ENCODE results near the gene LIMS4. TPM values are rescaled to one million over a fixed set of nuclear protein-coding genes. Genes with fewer than 3 reads are reported as not detected.
"Not testable (repeated sequence)": the region's sequence is repeated elsewhere in the genome, so short reads cannot be mapped to it uniquely, and the experiment has no call there.

LIMS4 gene
- total RNA-seq = under 1 TPM; 0.41 to 0.62 TPM

- not testable (repeated sequence) for DNase-seq (ENCODE audit: low spot score in 2 of 2); ATAC-seq; H3K9me3 Mint-ChIP-seq; H3K27ac Mint-ChIP-seq; H3K36me3 Mint-ChIP-seq
Measured at GRCh38 chr2:110472171-110473058, at the start of gene LIMS4. LIMS4 (minus strand) TSS chr2:110472816; CDS start chr2:110472778, 38 bp downstream.

GRCh38 chr2:110499755-110500377 is 27.2 kb upstream of the LIMS4 start:
- DNase-seq (ENCODE audit: low spot score in 2 of 2); H3K9me3 Mint-ChIP-seq; H3K27ac Mint-ChIP-seq; H3K36me3 Mint-ChIP-seq: not testable (repeated sequence)
- ATAC-seq = peak; percentile 74 to 80

- H3K27ac Mint-ChIP-seq; H3K36me3 Mint-ChIP-seq; ATAC-seq; H3K9me3 Mint-ChIP-seq; DNase-seq (ENCODE audit: low spot score in 2 of 2): not testable (repeated sequence)
Measured at GRCh38 chr2:110496027-110496426, 23.4 kb upstream of the LIMS4 start.

GRCh38 chr2:110494488-110494887 is 21.9 kb upstream of the LIMS4 start:
- not testable (repeated sequence) for H3K27ac Mint-ChIP-seq; DNase-seq (ENCODE audit: low spot score in 2 of 2); H3K36me3 Mint-ChIP-seq; H3K9me3 Mint-ChIP-seq; ATAC-seq

GRCh38 chr2:110488991-110489390 is 16.4 kb upstream of the LIMS4 start:
- not testable (repeated sequence) for H3K9me3 Mint-ChIP-seq; H3K36me3 Mint-ChIP-seq; ATAC-seq; DNase-seq (ENCODE audit: low spot score in 2 of 2); H3K27ac Mint-ChIP-seq

GRCh38 chr2:110482697-110483096 is 10.1 kb upstream of the LIMS4 start:
- not testable (repeated sequence) for H3K27ac Mint-ChIP-seq, ATAC-seq, H3K9me3 Mint-ChIP-seq

GRCh38 chr2:110481200-110481599 is 8.6 kb upstream of the LIMS4 start:
- not testable (repeated sequence) for H3K9me3 Mint-ChIP-seq; H3K36me3 Mint-ChIP-seq; DNase-seq (ENCODE audit: low spot score in 2 of 2); H3K27ac Mint-ChIP-seq
- peak in 1 of 2 donors; percentile 65 for ATAC-seq

More at GRCh38 chr2:110482697-110483096, 10.1 kb upstream of the LIMS4 start:
- not testable (repeated sequence) for DNase-seq (ENCODE audit: low spot score in 2 of 2); H3K36me3 Mint-ChIP-seq

GRCh38 chr2:110480084-110480483 is 7.5 kb upstream of the LIMS4 start:
- H3K27ac Mint-ChIP-seq; DNase-seq (ENCODE audit: low spot score in 2 of 2); ATAC-seq; H3K36me3 Mint-ChIP-seq; H3K9me3 Mint-ChIP-seq: not testable (repeated sequence)

- not testable (repeated sequence) for H3K27ac Mint-ChIP-seq; H3K9me3 Mint-ChIP-seq; DNase-seq (ENCODE audit: low spot score in 2 of 2); H3K36me3 Mint-ChIP-seq; ATAC-seq
Measured at GRCh38 chr2:110477370-110477769, 4.8 kb upstream of the LIMS4 start.

- DNase-seq (ENCODE audit: low spot score in 2 of 2) = not testable (repeated sequence)
Measured at GRCh38 chr2:110476952-110477351, 4.3 kb upstream of the LIMS4 start.

GRCh38 chr2:110475627-110476359 is 3.2 kb upstream of the LIMS4 start:
- H3K27ac Mint-ChIP-seq; H3K36me3 Mint-ChIP-seq; DNase-seq (ENCODE audit: low spot score in 2 of 2); H3K9me3 Mint-ChIP-seq: not testable (repeated sequence)
- ATAC-seq = peak; percentile 21 to 38

More at GRCh38 chr2:110476952-110477351, 4.3 kb upstream of the LIMS4 start:
- H3K27ac Mint-ChIP-seq, ATAC-seq, H3K9me3 Mint-ChIP-seq, H3K36me3 Mint-ChIP-seq: not testable (repeated sequence)

- not testable (repeated sequence) for DNase-seq (ENCODE audit: low spot score in 2 of 2); H3K27ac Mint-ChIP-seq; H3K36me3 Mint-ChIP-seq; H3K9me3 Mint-ChIP-seq
- peak; percentile 96 to 97 for ATAC-seq
Measured at GRCh38 chr2:110474898-110475297, 2.3 kb upstream of the LIMS4 start.

- not testable (repeated sequence) for H3K36me3 Mint-ChIP-seq; H3K27ac Mint-ChIP-seq; H3K9me3 Mint-ChIP-seq; DNase-seq (ENCODE audit: low spot score in 2 of 2); ATAC-seq
Measured at GRCh38 chr2:110473059-110473358, 393 bp upstream of the LIMS4 start.

GRCh38 chr2:110468921-110469320 is 3.7 kb downstream of the LIMS4 start:
- DNase-seq (ENCODE audit: low spot score in 2 of 2); H3K27ac Mint-ChIP-seq; H3K9me3 Mint-ChIP-seq; H3K36me3 Mint-ChIP-seq; ATAC-seq: not testable (repeated sequence)

GRCh38 chr2:110465312-110465711 is 7.3 kb downstream of the LIMS4 start:
- not testable (repeated sequence) for DNase-seq (ENCODE audit: low spot score in 2 of 2); H3K36me3 Mint-ChIP-seq; ATAC-seq; H3K9me3 Mint-ChIP-seq; H3K27ac Mint-ChIP-seq

- H3K27ac Mint-ChIP-seq; ATAC-seq; DNase-seq (ENCODE audit: low spot score in 2 of 2); H3K9me3 Mint-ChIP-seq; H3K36me3 Mint-ChIP-seq: not testable (repeated sequence)
Measured at GRCh38 chr2:110462458-110462857, 10.2 kb downstream of the LIMS4 start.

GRCh38 chr2:110460318-110460717 is 12.3 kb downstream of the LIMS4 start:
- not testable (repeated sequence) for ATAC-seq, H3K36me3 Mint-ChIP-seq

More at GRCh38 chr2:110460318-110460717, 12.3 kb downstream of the LIMS4 start:
- not testable (repeated sequence) for H3K9me3 Mint-ChIP-seq; DNase-seq (ENCODE audit: low spot score in 2 of 2); H3K27ac Mint-ChIP-seq
